ENCODE data around the gene PHF20.
"Not testable (repeated sequence)": the region's sequence is repeated elsewhere in the genome, so short reads cannot be mapped to it uniquely, and the experiment has no call there.

PHF20 gene

GRCh38 chr20:35920523-35920922 lies 148.7 kb downstream of the PHF20 start:
- DNase-seq (ENCODE audit: low read depth), result no peak

GRCh38 chr20:35929301-35929700 lies 157.5 kb downstream of the PHF20 start:
- DNase-seq (ENCODE audit: low read depth), result no peak

- DNase-seq (ENCODE audit: low read depth), result no peak
Observed at GRCh38 chr20:35934050-35934449, 162.2 kb downstream of the PHF20 start.

- DNase-seq (ENCODE audit: low read depth), result no peak
Observed at GRCh38 chr20:35939264-35939663, 167.4 kb downstream of the PHF20 start.

GRCh38 chr20:35941620-35942019 lies 169.8 kb downstream of the PHF20 start:
- no peak for DNase-seq (ENCODE audit: low read depth)

- no peak for DNase-seq (ENCODE audit: low read depth)
Observed at GRCh38 chr20:35942243-35942642, 170.4 kb downstream of the PHF20 start.

GRCh38 chr20:35947489-35947888 lies 175.7 kb downstream of the PHF20 start:
- DNase-seq (ENCODE audit: low read depth), result no peak

GRCh38 chr20:35947907-35948306 lies 176.1 kb downstream of the PHF20 start:
- no peak for DNase-seq (ENCODE audit: low read depth)

GRCh38 chr20:35950093-35950492 lies 178.3 kb downstream of the PHF20 start:
- DNase-seq (ENCODE audit: low read depth), result no peak

GRCh38 chr20:35952080-35952479 lies 180.3 kb downstream of the PHF20 start:
- DNase-seq (ENCODE audit: low read depth), result not testable (repeated sequence)

GRCh38 chr20:35952480-35953386 lies 180.9 kb downstream of the PHF20 start:
- peak; percentile 9 for DNase-seq (ENCODE audit: low read depth)

GRCh38 chr20:35953387-35954199 lies 181.8 kb downstream of the PHF20 start:
- no peak for DNase-seq (ENCODE audit: low read depth)

- DNase-seq (ENCODE audit: low read depth), result peak; percentile 95
Observed at GRCh38 chr20:35954200-35954906, 182.5 kb downstream of the PHF20 start, which contains the start of gene SCAND1. SCAND1 (minus strand) TSS chr20:35954502; CDS start chr20:35954284, 218 bp downstream.

- peak; percentile 19 for DNase-seq (ENCODE audit: low read depth)
Observed at GRCh38 chr20:35954907-35955251, 183.1 kb downstream of the PHF20 start.

GRCh38 chr20:35956616-35957015 lies 184.8 kb downstream of the PHF20 start:
- DNase-seq (ENCODE audit: low read depth), result no peak

- DNase-seq (ENCODE audit: low read depth), result not testable (repeated sequence)
Observed at GRCh38 chr20:35959291-35959690, 187.5 kb downstream of the PHF20 start.

GRCh38 chr20:35963878-35964277 lies 192.1 kb downstream of the PHF20 start:
- DNase-seq (ENCODE audit: low read depth), result no peak

GRCh38 chr20:35967979-35968640 lies 196.3 kb downstream of the PHF20 start, which contains the start of gene CNBD2:
CNBD2 (plus strand) TSS chr20:35968590; CDS start chr20:35968763, 173 bp downstream.
- DNase-seq (ENCODE audit: low read depth), result no peak

- no peak for DNase-seq (ENCODE audit: low read depth)
Observed at GRCh38 chr20:35968930-35969329, 197.1 kb downstream of the PHF20 start.

- DNase-seq (ENCODE audit: low read depth), result no peak
Observed at GRCh38 chr20:35971981-35972380, 200.2 kb downstream of the PHF20 start.

GRCh38 chr20:35972462-35972861 lies 200.6 kb downstream of the PHF20 start:
- DNase-seq (ENCODE audit: low read depth), result no peak

GRCh38 chr20:35974256-35974655 lies 202.4 kb downstream of the PHF20 start:
- no peak for DNase-seq (ENCODE audit: low read depth)
